Spleen (tissue), 11 donors: Measurements from ENCODE around the gene IL10. TPM values are rescaled to one million over a fixed set of nuclear protein-coding genes. Genes with fewer than 3 reads are reported as not detected.

Source experiments
- DNase-seq: peaks from one replicate; pipeline ENCODE4 v3.0.0-alpha.2; 2020
- H3K27ac ChIP-seq, 8 donors: fragments of 200-600 bp; sonication (generic) in 7 of 8; 1 replicate in 4 of 8; 2 replicates in 4 of 8; pipeline versions ENCODE4 v1.5.0 to v1.8.0; 2016 to 2021; ENCODE audit warnings: inconsistent platforms in 4 of 8, mild to moderate bottlenecking in 4 of 8, moderate library complexity in 1 of 8
- H3K27me3 ChIP-seq, 7 donors: fragments of 200-600 bp; sonication (generic) in 6 of 7; replicated peaks in 1 of 7; 1 replicate in 4 of 7; 2 replicates in 3 of 7; pipeline versions ENCODE4 v1.5.0 to v1.8.0; 2016 to 2021; ENCODE audit warnings: inconsistent platforms in 3 of 7, mild to moderate bottlenecking in 1 of 7
- H3K36me3 ChIP-seq, 6 donors: fragments of 200-600 bp; sonication (generic) in 5 of 6; 1 replicate in 4 of 6; 2 replicates in 2 of 6; pipeline versions ENCODE4 v1.5.0 to v1.8.0; 2016 to 2021; ENCODE audit warnings: inconsistent platforms in 2 of 6
- H3K4me1 ChIP-seq, 6 donors: fragments of 200-600 bp; sonication (generic) in 5 of 6; 1 replicate in 3 of 6; 2 replicates in 3 of 6; pipeline versions ENCODE4 v1.5.0 to v1.8.0; 2016 to 2021; ENCODE audit warnings: inconsistent platforms in 3 of 6
- H3K4me3 ChIP-seq, 8 donors: fragments of 200-600 bp; sonication (generic) in 7 of 8; 1 replicate in 4 of 8; 2 replicates in 4 of 8; pipeline versions ENCODE4 v1.5.0 to v1.8.0; 2016 to 2021; ENCODE audit warnings: inconsistent platforms in 4 of 8, mild to moderate bottlenecking in 4 of 8, moderate library complexity in 2 of 8
- H3K9me3 ChIP-seq, 8 donors: fragments of 200-600 bp; sonication (generic) in 7 of 8; 1 replicate in 4 of 8; 2 replicates in 4 of 8; pipeline versions ENCODE4 v1.5.0 to v1.8.0; 2016 to 2021; ENCODE audit warnings: inconsistent platforms in 4 of 8
- POLR2A ChIP-seq, 3 donors: fragments of 450-650 bp; IDR thresholded peaks; one replicate each; pipeline ENCODE4 v1.5.1; 2017; ENCODE audit warnings: antibody characterized with exemption in 3 of 3, mild to moderate bottlenecking in 1 of 3
- POLR2AphosphoS5 ChIP-seq, 3 donors: sonication (generic); formaldehyde crosslinking; IDR thresholded peaks; one replicate each; pipeline ENCODE4 v1.5.1; 2017; ENCODE audit warnings: antibody characterized with exemption in 3 of 3
- WGBS, 5 donors: extraction: QIAGEN DNeasy Blood & Tissue Kit in 3 of 5; methylation state at CpG; one replicate each; pipeline versions ENCODE4 v1.1.5 to v1.1.7; 2013 to 2018; 5-methylcytosine and 5-hydroxymethylcytosine counted together
- intact Hi-C: fragments of 100-400 bp; cut with DNase I; formaldehyde crosslinking; loops from one replicate; pipeline ENCODE4 v1.15.0; 2023; ENCODE audit warnings: low total_unique reads
- polyA plus RNA-seq, 3 donors: library from polyadenylated mRNA; stranded (reverse); fragments of 200-250 nt; gene quantifications; one replicate each; pipeline ENCODE4 v1.2.1, GENCODE V29; 2013
- total RNA-seq, 7 donors: library from RNA; depleted of rRNA in 3 of 7; stranded (reverse); fragments of >200 nt in 3 of 7; fragmentation: NEBNext Ultra II Directional in 4 of 7; extraction: Animal tissue kit (Norgen Biotek cat#: 25700) in 4 of 7; gene quantifications; one replicate each; pipeline versions ENCODE4 v1.1.0 to v1.2.1, GENCODE V29; 2016 to 2021
- TF ChIP-seq, protein P1 (sequence below), 11 experiments: fragments of 200-600 bp in 7 of 11; fragments of 450-650 bp in 4 of 11; sonication (generic) in 4 of 11; IDR thresholded peaks in 8 of 11; conservative IDR thresholded peaks in 3 of 11; 1 replicate in 7 of 11; 2 replicates in 4 of 11; pipeline versions ENCODE4 v1.4.0 to v1.8.0; 2016 to 2021; ENCODE audit warnings: antibody characterized with exemption in 11 of 11, inconsistent platforms in 4 of 11, mild to moderate bottlenecking in 1 of 11
- donor health status: healthy with polysubstance abuse.
- donor health status: DM: no; HTN: no; CAD: no; lungs with moderate emphysema.
- donor health status: DM: no; HTN: no; CAD: no.
- donor health status: Bipolar disorder and iron deficiency.
- donor health status: healthy.
- donor health status: DM: no; HTN: no; CAD: no.
- donor health status: DM: yes; HTN: yes; CAD: no.

IL10 gene
- total and polyA plus RNA-seq, 10 donors, result 3.0 to 23.2 (median 5.2) TPM

DNA sequence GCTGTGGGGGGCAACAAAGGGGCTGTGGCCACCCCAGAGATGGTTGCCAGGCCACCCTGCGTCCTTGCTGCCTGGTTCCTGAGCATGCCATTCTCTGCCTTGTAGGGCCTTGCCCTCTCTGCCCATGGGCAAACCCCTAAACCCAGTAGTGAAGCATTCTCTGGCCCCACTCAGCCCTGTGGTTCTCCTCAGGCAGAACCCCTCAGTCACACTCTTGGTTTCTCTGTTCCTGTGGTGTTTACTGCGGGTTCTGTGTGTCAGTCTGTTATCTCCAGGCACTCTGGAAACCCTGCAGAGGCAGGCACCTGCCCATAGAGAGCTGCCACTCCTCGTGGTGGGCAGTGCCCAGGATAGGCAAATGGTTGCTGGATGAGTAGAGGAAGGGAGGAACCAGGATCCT is 42.8 kb downstream of the IL10 start:
- 85 to 93% (median 90%) methylated on average over 3 of the region's 3 CpGs for WGBS, 5 donors
- intact Hi-C loops, result loop anchor here (10.0 kb wide), 1 partner anchor 255 kb away; no protein-coding TSS in a partner anchor
- Histone ChIP-seq H3K9me3 (no peaks in the 10 kb centered on the region), H3K36me3 (peaks cover 8 to 61% (median 55%) of the 10 kb centered on the region in 6 donors), H3K27ac (peak overlapping the region in 1 of 8 donors; percentile 15), H3K27me3 (no peaks in the 10 kb centered on the region), H3K4me1 (peaks cover 22 to 83% (median 48%) of the 10 kb centered on the region in 6 donors), H3K4me3 (no peak overlapping the region)
- DNase-seq, result no peak
- TF ChIP-seq, protein P1, sequence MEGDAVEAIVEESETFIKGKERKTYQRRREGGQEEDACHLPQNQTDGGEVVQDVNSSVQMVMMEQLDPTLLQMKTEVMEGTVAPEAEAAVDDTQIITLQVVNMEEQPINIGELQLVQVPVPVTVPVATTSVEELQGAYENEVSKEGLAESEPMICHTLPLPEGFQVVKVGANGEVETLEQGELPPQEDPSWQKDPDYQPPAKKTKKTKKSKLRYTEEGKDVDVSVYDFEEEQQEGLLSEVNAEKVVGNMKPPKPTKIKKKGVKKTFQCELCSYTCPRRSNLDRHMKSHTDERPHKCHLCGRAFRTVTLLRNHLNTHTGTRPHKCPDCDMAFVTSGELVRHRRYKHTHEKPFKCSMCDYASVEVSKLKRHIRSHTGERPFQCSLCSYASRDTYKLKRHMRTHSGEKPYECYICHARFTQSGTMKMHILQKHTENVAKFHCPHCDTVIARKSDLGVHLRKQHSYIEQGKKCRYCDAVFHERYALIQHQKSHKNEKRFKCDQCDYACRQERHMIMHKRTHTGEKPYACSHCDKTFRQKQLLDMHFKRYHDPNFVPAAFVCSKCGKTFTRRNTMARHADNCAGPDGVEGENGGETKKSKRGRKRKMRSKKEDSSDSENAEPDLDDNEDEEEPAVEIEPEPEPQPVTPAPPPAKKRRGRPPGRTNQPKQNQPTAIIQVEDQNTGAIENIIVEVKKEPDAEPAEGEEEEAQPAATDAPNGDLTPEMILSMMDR (IDR thresholded peaks at IDR 0.05 in 8 of 11, conservative IDR thresholded peaks at IDR 0.05 in 3 of 11), result no peak
- peak in 1 of 3 donors; percentile 21 for TF ChIP-seq POLR2AphosphoS5 (IDR thresholded peaks at IDR 0.05)
- TF ChIP-seq POLR2A (IDR thresholded peaks at IDR 0.05), result no peak

DNA sequence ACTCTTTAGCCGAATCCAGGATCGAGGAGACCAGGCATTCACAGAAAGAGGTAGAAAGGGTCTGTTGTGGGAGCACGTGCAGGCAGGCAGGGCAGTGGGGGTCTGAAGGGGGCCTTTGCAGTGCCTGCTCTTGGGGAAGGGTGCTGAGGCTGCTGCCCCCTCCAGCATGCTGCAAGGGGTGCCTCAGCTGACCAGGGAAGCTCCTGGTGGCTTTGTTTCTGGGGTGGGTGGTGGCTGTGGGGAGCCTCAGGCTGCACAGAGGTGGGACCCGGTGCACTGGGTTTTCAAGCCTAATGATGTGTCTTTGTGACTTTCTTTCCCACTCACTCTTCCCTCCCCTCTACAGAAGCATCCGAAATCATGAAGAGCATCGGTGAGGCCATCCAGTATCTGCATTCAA is 43.2 kb downstream of the IL10 start:
- Histone ChIP-seq H3K9me3 (no peaks in the 10 kb centered on the region), H3K27me3 (no peaks in the 10 kb centered on the region), H3K4me1 (peaks cover 22 to 83% (median 48%) of the 10 kb centered on the region in 6 donors), H3K36me3 (peaks cover 8 to 56% (median 55%) of the 10 kb centered on the region in 6 donors), H3K4me3 (no peak overlapping the region), H3K27ac (peak overlapping the region in 1 of 8 donors; percentile 15)
- no peak for DNase-seq
- WGBS, 5 donors, result 85 to 94% (median 93%) methylated on average over 6 of the region's 6 CpGs
- no peak for TF ChIP-seq POLR2A (IDR thresholded peaks at IDR 0.05)
- peak in 1 of 3 donors; percentile 7 for TF ChIP-seq POLR2AphosphoS5 (IDR thresholded peaks at IDR 0.05)
- TF ChIP-seq, protein P1 (IDR thresholded peaks at IDR 0.05 in 8 of 11, conservative IDR thresholded peaks at IDR 0.05 in 3 of 11), result no peak
- intact Hi-C loops, result loop anchor here (10.0 kb wide), 1 partner anchor 256 kb away; no protein-coding TSS in a partner anchor

DNA sequence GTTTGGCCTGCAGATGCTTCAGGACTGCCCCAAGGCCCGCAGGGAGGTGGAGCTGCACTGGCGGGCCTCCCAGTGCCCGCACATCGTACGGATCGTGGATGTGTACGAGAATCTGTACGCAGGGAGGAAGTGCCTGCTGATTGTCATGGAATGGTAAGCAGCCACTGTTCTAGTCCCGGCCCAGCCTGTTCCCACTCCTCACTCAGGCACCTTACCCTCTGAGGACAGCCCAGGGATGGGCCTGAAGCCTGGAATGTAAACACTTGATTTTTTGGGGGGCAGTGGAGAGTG is 43.7 kb downstream of the IL10 start:
- peaks cover 8 to 52% (median 52%) of the 10 kb centered on the region in 6 donors for H3K36me3 ChIP-seq
- peaks cover 22 to 83% (median 50%) of the 10 kb centered on the region in 6 donors for H3K4me1 ChIP-seq
- no peak for DNase-seq
- 40 to 73% (median 44%) methylated on average over 9 of the region's 9 CpGs for WGBS, 5 donors
- no peaks in the 10 kb centered on the region for H3K9me3 ChIP-seq
- H3K27ac ChIP-seq, result no peak overlapping the region
- intact Hi-C loops, result loop anchor here (10.0 kb wide), 1 partner anchor 256 kb away; no protein-coding TSS in a partner anchor
- H3K27me3 ChIP-seq, result no peaks in the 10 kb centered on the region
- TF ChIP-seq POLR2A (IDR thresholded peaks at IDR 0.05), result no peak
- no peak for TF ChIP-seq POLR2AphosphoS5 (IDR thresholded peaks at IDR 0.05)
- TF ChIP-seq, protein P1 (IDR thresholded peaks at IDR 0.05 in 8 of 11, conservative IDR thresholded peaks at IDR 0.05 in 3 of 11), result no peak
- no peak overlapping the region for H3K4me3 ChIP-seq

DNA sequence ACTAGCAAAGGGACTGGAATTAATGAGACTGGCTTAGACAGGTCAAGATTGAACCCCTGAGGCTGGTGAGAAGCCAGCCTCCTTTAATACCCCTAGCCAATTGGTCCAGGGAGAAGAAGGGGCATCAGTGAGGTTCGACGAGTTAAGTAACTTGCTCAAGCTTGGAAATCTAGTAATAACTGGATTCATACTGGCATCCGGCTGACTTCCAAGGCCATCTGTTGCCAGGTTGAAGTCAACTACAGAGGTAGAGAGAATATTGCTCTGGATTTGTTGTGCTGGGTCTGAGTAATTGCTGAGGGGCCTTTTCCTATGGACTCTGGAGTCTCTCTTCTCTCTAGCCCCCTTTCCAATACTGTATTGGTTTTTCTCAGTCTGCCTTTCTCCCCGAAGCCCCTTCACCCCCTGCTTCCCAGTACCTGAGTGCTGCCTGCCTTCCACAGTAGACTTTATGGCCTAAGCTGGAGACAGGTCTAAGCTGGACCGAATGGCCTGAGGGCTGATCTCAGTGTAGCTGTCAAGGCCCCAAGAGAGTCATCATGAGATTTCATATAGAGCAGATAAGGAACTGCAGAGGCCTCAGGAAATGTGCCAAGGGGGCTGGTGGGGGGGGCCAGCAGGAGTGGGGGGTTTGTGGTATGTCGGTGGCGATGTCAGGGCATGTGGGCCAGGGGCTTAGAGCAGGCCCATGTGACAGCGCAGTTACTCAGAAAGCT is 44.2 kb downstream of the IL10 start:
- TF ChIP-seq POLR2AphosphoS5 (IDR thresholded peaks at IDR 0.05) (no peak), POLR2A (IDR thresholded peaks at IDR 0.05) (no peak)
- TF ChIP-seq, protein P1 (IDR thresholded peaks at IDR 0.05 in 8 of 11, conservative IDR thresholded peaks at IDR 0.05 in 3 of 11), result no peak
- peaks cover 22 to 83% (median 50%) of the 10 kb centered on the region in 6 donors for H3K4me1 ChIP-seq
- no peaks in the 10 kb centered on the region for H3K27me3 ChIP-seq
- H3K9me3 ChIP-seq, result no peaks in the 10 kb centered on the region
- H3K36me3 ChIP-seq, result peaks cover 8 to 47% (median 47%) of the 10 kb centered on the region in 6 donors
- H3K4me3 ChIP-seq, result no peak overlapping the region
- no peak for DNase-seq
- 62 to 73% (median 69%) methylated on average over 8 of the region's 8 CpGs for WGBS, 5 donors
- H3K27ac ChIP-seq, result no peak overlapping the region
- intact Hi-C loops, result loop anchor here (10.0 kb wide), 1 partner anchor 257 kb away; no protein-coding TSS in a partner anchor
